ENCODE data around the gene RERE.

DNA sequence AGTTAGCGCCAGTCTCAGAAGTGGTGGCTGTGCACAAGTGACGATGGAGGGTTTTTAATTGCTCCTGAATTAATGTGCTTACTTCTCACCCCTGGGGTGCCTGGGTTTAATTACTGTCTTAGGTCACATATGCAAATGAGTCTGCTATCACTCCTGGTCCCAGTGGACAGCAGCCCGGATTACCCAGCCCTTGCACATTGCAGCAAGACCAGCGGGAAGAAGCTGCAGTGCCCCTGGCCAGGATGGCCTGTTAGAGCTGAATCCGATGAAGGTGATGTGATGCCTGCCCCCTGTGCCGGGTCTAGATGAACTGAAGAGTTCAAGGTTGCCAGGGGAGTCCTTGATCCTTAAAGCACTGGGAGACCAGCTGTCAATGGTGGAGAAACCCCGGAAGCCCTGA, 36.8 kb upstream of the RERE start:
- TF ChIP-seq, protein P1, sequence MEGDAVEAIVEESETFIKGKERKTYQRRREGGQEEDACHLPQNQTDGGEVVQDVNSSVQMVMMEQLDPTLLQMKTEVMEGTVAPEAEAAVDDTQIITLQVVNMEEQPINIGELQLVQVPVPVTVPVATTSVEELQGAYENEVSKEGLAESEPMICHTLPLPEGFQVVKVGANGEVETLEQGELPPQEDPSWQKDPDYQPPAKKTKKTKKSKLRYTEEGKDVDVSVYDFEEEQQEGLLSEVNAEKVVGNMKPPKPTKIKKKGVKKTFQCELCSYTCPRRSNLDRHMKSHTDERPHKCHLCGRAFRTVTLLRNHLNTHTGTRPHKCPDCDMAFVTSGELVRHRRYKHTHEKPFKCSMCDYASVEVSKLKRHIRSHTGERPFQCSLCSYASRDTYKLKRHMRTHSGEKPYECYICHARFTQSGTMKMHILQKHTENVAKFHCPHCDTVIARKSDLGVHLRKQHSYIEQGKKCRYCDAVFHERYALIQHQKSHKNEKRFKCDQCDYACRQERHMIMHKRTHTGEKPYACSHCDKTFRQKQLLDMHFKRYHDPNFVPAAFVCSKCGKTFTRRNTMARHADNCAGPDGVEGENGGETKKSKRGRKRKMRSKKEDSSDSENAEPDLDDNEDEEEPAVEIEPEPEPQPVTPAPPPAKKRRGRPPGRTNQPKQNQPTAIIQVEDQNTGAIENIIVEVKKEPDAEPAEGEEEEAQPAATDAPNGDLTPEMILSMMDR (conservative IDR thresholded peaks at IDR 0.05; ENCODE audit: low read length): no peak
- no peak for TF ChIP-seq EZH2phosphoT487 (IDR thresholded peaks at IDR 0.05; ENCODE audit: borderline replicate concordance, low read depth, low read length)

Data from OCI-LY7 (cell line).